Mesenchymal stem cell (in vitro differentiated cells and primary cell): ENCODE measurements around the gene LIMS2.

Experiments used
- DNase-seq: peaks from one replicate; pipeline ENCODE4 v3.0.0-alpha.2; 2013
- H2AFZ ChIP-seq: one replicate; pipeline ENCODE4 v1.6.1; 2013; ENCODE audit warnings: low read depth, mild to moderate bottlenecking, control low read depth, inconsistent platforms, low read length, moderate library complexity
- H2AK5ac ChIP-seq: 2 replicates; pipeline ENCODE4 v1.6.1; 2013; ENCODE audit warnings: low read length, moderate library complexity, mild to moderate bottlenecking, inconsistent platforms; ENCODE audit not compliant: severe bottlenecking
- H2BK120ac ChIP-seq: one replicate; pipeline ENCODE4 v1.6.1; 2013; ENCODE audit warnings: low read depth, mild to moderate bottlenecking, inconsistent platforms, low read length, moderate library complexity
- H2BK12ac ChIP-seq, 2 experiments: one replicate each; pipeline ENCODE4 v1.6.1; 2013; ENCODE audit warnings: inconsistent platforms in 2 of 2, low read length in 2 of 2, mild to moderate bottlenecking in 2 of 2, moderate library complexity in 2 of 2, control low read depth in 1 of 2
- H2BK15ac ChIP-seq: one replicate; pipeline ENCODE4 v1.6.1; 2013; ENCODE audit warnings: mild to moderate bottlenecking, low read depth, inconsistent platforms; ENCODE audit not compliant: poor library complexity, severe bottlenecking
- H2BK5ac ChIP-seq: 2 replicates; pipeline ENCODE4 v1.6.1; 2013; ENCODE audit warnings: low read depth, mild to moderate bottlenecking, low read length, control low read depth, inconsistent platforms; ENCODE audit not compliant: poor library complexity, severe bottlenecking
- H3K14ac ChIP-seq, 2 experiments: one replicate each; pipeline ENCODE4 v1.6.1; 2013; ENCODE audit warnings: inconsistent platforms in 2 of 2, low read length in 2 of 2, control low read depth in 1 of 2, mild to moderate bottlenecking in 1 of 2, moderate library complexity in 1 of 2
- H3K18ac ChIP-seq, 2 experiments: one replicate each; pipeline ENCODE4 v1.6.1; 2013; ENCODE audit warnings: inconsistent platforms in 2 of 2, low read length in 2 of 2, control low read depth in 1 of 2, low read depth in 1 of 2, mild to moderate bottlenecking in 1 of 2
- H3K23ac ChIP-seq, 2 experiments: one replicate each; pipeline ENCODE4 v1.6.1; 2013; ENCODE audit warnings: inconsistent platforms in 2 of 2, low read length in 2 of 2, mild to moderate bottlenecking in 2 of 2, moderate library complexity in 2 of 2, control low read depth in 1 of 2
- H3K27ac ChIP-seq: 2 replicates; pipeline ENCODE4 v1.5.1; 2013; ENCODE audit warnings: mild to moderate bottlenecking, moderate library complexity, low read length, control low read depth, inconsistent platforms; ENCODE audit not compliant: poor library complexity, severe bottlenecking
- H3K27me3 ChIP-seq, 2 experiments: 2 replicates each; pipeline versions ENCODE4 v1.6.1 to v1.7.0; 2013; ENCODE audit warnings: low read length in 2 of 2, mild to moderate bottlenecking in 2 of 2, moderate library complexity in 2 of 2, control low read depth in 1 of 2, inconsistent platforms in 1 of 2; ENCODE audit not compliant: control insufficient read depth in 1 of 2, insufficient read depth in 1 of 2
- H3K36me3 ChIP-seq, 2 experiments: 2 replicates each; pipeline versions ENCODE4 v1.6.1 to v1.7.0; 2013; ENCODE audit warnings: low read length in 2 of 2, control low read depth in 1 of 2, inconsistent platforms in 1 of 2, low read depth in 1 of 2, mild to moderate bottlenecking in 1 of 2; ENCODE audit not compliant: insufficient read depth in 2 of 2, control insufficient read depth in 1 of 2
- H3K4ac ChIP-seq, 2 experiments: one replicate each; pipeline ENCODE4 v1.6.1; 2013; ENCODE audit warnings: inconsistent platforms in 2 of 2, low read length in 2 of 2, mild to moderate bottlenecking in 2 of 2, moderate library complexity in 2 of 2, control low read depth in 1 of 2, low read depth in 1 of 2
- H3K4me1 ChIP-seq: 2 replicates; pipeline ENCODE4 v1.6.1; 2013; ENCODE audit warnings: low read depth, low read length, control low read depth; ENCODE audit not compliant: control insufficient read depth, insufficient read depth
- H3K4me2 ChIP-seq: 2 replicates; pipeline ENCODE4 v1.6.1; 2013; ENCODE audit warnings: low read length, mild to moderate bottlenecking, inconsistent platforms; ENCODE audit not compliant: poor library complexity, severe bottlenecking
- H3K4me3 ChIP-seq, 2 experiments: 2 replicates each; pipeline versions ENCODE4 v1.5.1 to v1.7.0; 2013; ENCODE audit warnings: low read length in 2 of 2, mild to moderate bottlenecking in 2 of 2, control low read depth in 1 of 2, low read depth in 1 of 2; ENCODE audit not compliant: insufficient read depth in 1 of 2
- H3K79me1 ChIP-seq: replicated peaks from 2 replicates; pipeline ENCODE4 v1.6.1; 2013; ENCODE audit warnings: mild to moderate bottlenecking, control low read depth, low read length, inconsistent platforms; ENCODE audit not compliant: poor library complexity, severe bottlenecking
- H3K9ac ChIP-seq: 2 replicates; pipeline ENCODE4 v1.7.0; 2013; ENCODE audit warnings: mild to moderate bottlenecking, low read length, moderate library complexity
- H3K9me3 ChIP-seq: 2 replicates; pipeline ENCODE4 v1.7.0; 2013; ENCODE audit warnings: mild to moderate bottlenecking, low read length; ENCODE audit not compliant: control insufficient read depth
- H4K8ac ChIP-seq: one replicate; pipeline ENCODE4 v1.6.1; 2013; ENCODE audit warnings: inconsistent platforms, mild to moderate bottlenecking, low read length, moderate library complexity
- H4K91ac ChIP-seq: one replicate; pipeline ENCODE4 v1.6.1; 2013; ENCODE audit warnings: mild to moderate bottlenecking, low read length, inconsistent platforms
- WGBS: methylation state at CpG from one replicate; pipeline ENCODE4 v1.1.7; 2013; ENCODE audit warnings: mixed read lengths; 5-methylcytosine and 5-hydroxymethylcytosine counted together

LIMS2 gene

DNA sequence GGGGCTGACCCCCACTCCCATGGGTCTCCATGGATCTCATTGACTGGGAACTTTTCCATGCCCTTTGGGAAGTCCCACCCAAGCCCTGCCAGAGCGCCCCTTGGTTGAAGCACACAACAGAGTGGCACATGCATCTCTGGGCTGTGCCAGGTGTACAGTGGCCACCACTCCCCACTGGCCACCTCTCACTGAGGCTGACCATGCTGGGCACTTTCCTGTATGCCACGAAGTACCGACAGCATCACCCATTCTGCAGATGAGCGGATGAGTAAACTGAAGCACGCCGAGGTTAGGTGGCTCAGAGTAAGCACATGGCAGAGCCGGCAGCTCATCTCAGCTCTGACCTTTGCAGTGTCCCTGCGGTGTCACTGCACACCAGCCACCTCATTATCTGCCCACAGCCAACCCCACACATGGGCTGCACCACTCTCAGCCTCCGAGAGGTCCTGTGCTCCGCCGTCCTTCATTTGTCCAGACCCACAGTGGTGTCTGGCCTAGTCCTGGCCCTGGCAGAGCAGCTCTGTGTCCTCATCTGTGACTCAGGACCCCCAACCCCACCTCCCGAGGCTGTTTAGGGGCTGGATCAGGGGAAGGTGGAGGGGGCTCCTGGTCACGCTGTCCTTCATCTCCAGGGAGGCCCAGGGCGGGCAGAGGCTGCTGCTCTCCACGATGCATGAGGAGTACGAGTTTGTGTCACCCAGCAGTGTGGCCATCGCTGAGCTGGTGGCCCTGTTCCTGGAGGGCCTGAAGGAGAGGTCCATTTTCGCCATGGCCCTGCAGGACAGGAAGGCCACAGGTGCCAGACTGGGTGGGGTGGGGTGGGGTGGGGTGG is 47.4 kb downstream of the LIMS2 start:
- Histone ChIP-seq H3K4me1 (peaks cover 9% of the 10 kb centered on the region), H4K91ac (no peak overlapping the region), H2AFZ (no peak overlapping the region), H2AK5ac (no peak overlapping the region), H3K4me3 (no peak overlapping the region), H3K18ac (no peak overlapping the region), H2BK5ac (no peak overlapping the region), H2BK12ac (no peak overlapping the region), H3K4ac (no peak overlapping the region), H3K79me1 (no peaks in the 10 kb centered on the region), H3K14ac (no peak overlapping the region), H2BK120ac (no peak overlapping the region), H2BK15ac (no peak overlapping the region), H3K4me2 (no peak overlapping the region), H3K9ac (no peak overlapping the region), H3K27ac (no peak overlapping the region), H3K27me3 (peaks cover 4 to 15% of the 10 kb centered on the region in 2 experiments), H3K36me3 (peaks cover 0 to 3% of the 10 kb centered on the region in 2 experiments), H3K23ac (no peak overlapping the region), H3K9me3 (no peaks in the 10 kb centered on the region), H4K8ac (no peak overlapping the region)
- 84% methylated on average over 16 of the region's 18 CpGs for WGBS
- no peak for DNase-seq

DNA sequence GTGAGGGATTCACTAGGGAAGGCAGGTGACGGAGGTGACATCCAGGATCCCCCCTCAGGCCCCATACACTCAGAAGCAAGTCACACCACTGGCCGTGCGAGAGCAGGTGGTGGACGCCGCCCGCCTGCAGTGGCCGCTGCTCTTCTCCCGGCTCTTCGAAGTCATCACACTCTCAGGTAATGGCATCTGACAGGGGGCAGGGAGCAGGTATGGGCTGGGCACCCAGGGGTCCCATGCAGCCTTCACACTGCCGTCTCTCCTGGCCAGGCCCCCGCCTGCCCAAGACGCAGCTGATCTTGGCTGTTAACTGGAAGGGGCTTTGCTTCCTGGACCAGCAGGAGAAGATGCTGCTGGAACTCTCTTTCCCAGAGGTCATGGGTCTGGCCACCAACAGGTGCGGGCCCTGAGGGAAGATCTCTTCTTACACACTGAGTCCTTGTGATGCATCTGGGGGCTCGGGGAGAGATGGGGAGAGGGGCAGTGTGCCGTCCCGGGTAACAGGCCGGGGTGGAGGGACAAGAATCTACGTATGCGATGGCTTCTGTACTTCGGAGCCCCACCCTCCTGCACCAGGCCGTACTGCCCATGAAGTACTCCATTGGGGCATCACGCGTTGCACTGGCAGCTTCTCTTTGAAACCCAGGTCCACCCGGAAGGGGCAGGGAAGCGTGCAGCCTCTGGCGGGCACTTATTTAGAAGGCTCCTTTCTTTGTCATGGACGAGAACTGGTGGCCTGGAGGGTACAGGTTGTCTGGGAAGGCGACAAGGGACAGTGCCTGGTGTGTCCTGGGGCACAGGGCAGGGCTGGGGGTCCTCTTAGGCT is 48.2 kb downstream of the LIMS2 start:
- Histone ChIP-seq H3K79me1 (no peaks in the 10 kb centered on the region), H2BK120ac (no peak overlapping the region), H3K23ac (no peak overlapping the region), H2AFZ (no peak overlapping the region), H2BK12ac (no peak overlapping the region), H3K4ac (no peak overlapping the region), H3K4me2 (no peak overlapping the region), H3K36me3 (peaks cover 0 to 3% of the 10 kb centered on the region in 2 experiments), H3K9me3 (no peaks in the 10 kb centered on the region), H3K18ac (no peak overlapping the region), H3K27ac (no peak overlapping the region), H4K91ac (no peak overlapping the region), H2BK15ac (no peak overlapping the region), H3K27me3 (peaks cover 4 to 15% of the 10 kb centered on the region in 2 experiments), H3K4me3 (no peak overlapping the region), H4K8ac (no peak overlapping the region), H3K14ac (no peak overlapping the region), H2AK5ac (no peak overlapping the region), H2BK5ac (no peak overlapping the region), H3K9ac (no peak overlapping the region), H3K4me1 (peaks cover 11% of the 10 kb centered on the region)
- WGBS: 87% methylated on average over 28 of the region's 28 CpGs
- DNase-seq: no peak

DNA sequence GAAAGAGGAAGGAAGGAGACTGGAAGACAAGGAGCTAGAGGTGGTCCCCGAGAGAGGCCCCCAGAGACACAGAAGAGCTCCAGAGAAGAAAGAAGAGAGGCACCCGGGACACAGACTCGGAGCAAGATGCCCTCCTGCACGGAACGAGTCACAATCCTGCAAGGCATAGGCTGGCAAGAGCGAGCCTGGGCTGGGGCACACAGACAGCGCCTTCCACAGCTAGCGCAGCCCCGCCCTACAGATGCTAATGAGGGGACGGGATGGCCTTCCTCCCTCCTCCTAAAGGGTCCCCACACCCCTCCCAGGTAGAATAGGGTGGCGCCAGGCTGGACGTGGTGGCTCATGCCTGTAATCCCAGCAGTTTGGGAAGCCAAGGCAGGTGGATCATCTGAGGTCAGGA is 49.2 kb downstream of the LIMS2 start:
- no peak overlapping the region for H3K4me3 ChIP-seq
- no peaks in the 10 kb centered on the region for H3K9me3 ChIP-seq
- H3K9ac ChIP-seq: no peak overlapping the region
- no peak overlapping the region for H4K91ac ChIP-seq
- no peak overlapping the region for H3K14ac ChIP-seq
- no peak overlapping the region for H3K4me2 ChIP-seq
- no peak overlapping the region for H2AFZ ChIP-seq
- H4K8ac ChIP-seq: no peak overlapping the region
- no peak overlapping the region for H3K4ac ChIP-seq
- no peaks in the 10 kb centered on the region for H3K79me1 ChIP-seq
- no peak overlapping the region for H2AK5ac ChIP-seq
- peaks cover 11% of the 10 kb centered on the region for H3K4me1 ChIP-seq
- peaks cover 0 to 3% of the 10 kb centered on the region in 2 experiments for H3K36me3 ChIP-seq
- H3K23ac ChIP-seq: no peak overlapping the region
- H2BK120ac ChIP-seq: no peak overlapping the region
- whole genome bisulfite sequencing: 84% methylated on average over 12 of the region's 12 CpGs
- H3K27me3 ChIP-seq: peaks cover 4 to 15% of the 10 kb centered on the region in 2 experiments
- no peak for DNase-seq
- H2BK5ac ChIP-seq: no peak overlapping the region
- H3K18ac ChIP-seq: no peak overlapping the region
- H2BK15ac ChIP-seq: no peak overlapping the region
- no peak overlapping the region for H3K27ac ChIP-seq
- H2BK12ac ChIP-seq: no peak overlapping the region

DNA sequence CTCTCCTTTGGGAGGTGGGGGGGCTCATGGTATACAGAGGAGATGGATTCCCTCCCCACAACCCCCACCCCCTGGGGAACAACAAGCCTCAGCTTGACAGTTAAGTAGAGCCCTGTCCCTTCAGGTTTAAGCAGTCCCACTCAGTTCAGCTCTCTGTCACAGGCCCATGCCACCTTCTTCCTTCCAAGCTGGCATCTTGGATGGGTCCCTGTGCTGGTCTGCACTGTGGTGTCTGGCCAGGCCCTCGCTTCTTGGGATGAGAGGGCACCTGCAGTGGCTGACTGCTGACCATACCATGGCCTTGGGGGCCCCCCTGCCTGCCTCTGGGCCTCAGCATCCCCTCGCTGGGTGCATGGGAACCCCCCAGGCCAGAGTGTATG is 49.8 kb downstream of the LIMS2 start:
- Histone ChIP-seq H3K4ac (no peak overlapping the region), H3K9me3 (no peaks in the 10 kb centered on the region), H3K4me2 (no peak overlapping the region), H3K79me1 (no peaks in the 10 kb centered on the region), H2BK120ac (no peak overlapping the region), H3K27me3 (peaks cover 4 to 15% of the 10 kb centered on the region in 2 experiments), H2AK5ac (no peak overlapping the region), H4K91ac (no peak overlapping the region), H3K18ac (no peak overlapping the region), H2AFZ (no peak overlapping the region), H3K23ac (no peak overlapping the region), H3K14ac (no peak overlapping the region), H3K4me3 (no peak overlapping the region), H3K36me3 (peaks cover 0 to 3% of the 10 kb centered on the region in 2 experiments), H3K27ac (no peak overlapping the region), H3K4me1 (peaks cover 11% of the 10 kb centered on the region), H2BK12ac (no peak overlapping the region), H2BK5ac (no peak overlapping the region), H3K9ac (no peak overlapping the region), H2BK15ac (no peak overlapping the region), H4K8ac (no peak overlapping the region)
- WGBS: 73% methylated on average over 2 of the region's 2 CpGs
- no peak for DNase-seq
